ENCODE data around the gene SOX13.

GRCh38 chr1:204147406-204148383 is 74.8 kb downstream of the SOX13 start:
- TF ChIP-seq CTCF (IDR thresholded peaks at IDR 0.05) (no peak), POLR2A (IDR thresholded peaks at IDR 0.05; ENCODE audit: low read depth) (no peak), EP300 (IDR thresholded peaks at IDR 0.05) (no peak), POLR2AphosphoS5 (IDR thresholded peaks at IDR 0.05) (no peak)

All from esophagus muscularis mucosa (tissue), 4 donors.